HEK293 (cell line): ENCODE results near the gene IFNG.

Experiments used
- CTCF ChIA-PET: fragments of 350-600 bp; formaldehyde crosslinking; extraction: SDS; loops from one replicate; lab custom pipeline; 2021; ENCODE audit warnings: antibody characterized with exemption; lab: Yijun Ruan, JAX
- POLR2A ChIA-PET: fragments of 300-600 bp; formaldehyde crosslinking; extraction: SDS; loops from one replicate; lab custom pipeline; 2020; ENCODE audit warnings: antibody characterized with exemption, inconsistent platforms; lab: Yijun Ruan, JAX
- H3K27ac ChIP-seq: fragments of 200-500 bp; sonication (Bioruptor generic); 2 replicates; pipeline ENCODE4 v1.5.1; 2014; ENCODE audit warnings: low read depth, low read length, control low read depth, inconsistent platforms; ENCODE audit errors: extremely low read depth
- H3K36me3 ChIP-seq, 2 experiments: fragments of 200-500 bp in 1 of 2; sonication (Bioruptor generic) in 1 of 2; 1 replicate in 1 of 2; 2 replicates in 1 of 2; pipeline ENCODE4 v1.5.1; 2014 to 2017; ENCODE audit warnings: inconsistent platforms in 2 of 2, low read length in 2 of 2; ENCODE audit not compliant: control insufficient read depth in 2 of 2, insufficient read depth in 1 of 2
- H3K4me1 ChIP-seq: fragments of 200-500 bp; sonication (Bioruptor generic); 2 replicates; pipeline ENCODE4 v1.5.1; 2014; ENCODE audit warnings: mild to moderate bottlenecking, low read length, inconsistent platforms; ENCODE audit not compliant: control insufficient read depth, insufficient read depth
- H3K4me3 ChIP-seq: 2 replicates; pipeline ENCODE4 v1.5.1; 2011; ENCODE audit warnings: low read depth, mild to moderate bottlenecking, control low read depth, low read length, moderate library complexity
- H3K9me3 ChIP-seq: fragments of 200-500 bp; sonication (Bioruptor generic); 2 replicates; pipeline ENCODE4 v1.5.1; 2014; ENCODE audit warnings: low read depth, low read length, inconsistent platforms; ENCODE audit not compliant: control insufficient read depth, insufficient read depth
- BCL11B ChIP-seq: fragments of 450-650 bp; formaldehyde crosslinking; IDR thresholded peaks from 2 replicates; pipeline ENCODE4 v1.5.1; 2016; ENCODE audit warnings: low read depth, missing biosample characterization, missing genetic modification characterization
- FEZF1 ChIP-seq: fragments of 450-650 bp; formaldehyde crosslinking; IDR thresholded peaks from 2 replicates; pipeline ENCODE4 v1.5.1; 2016; ENCODE audit warnings: missing biosample characterization, missing genetic modification characterization
- KLF7 ChIP-seq: fragments of 450-650 bp; formaldehyde crosslinking; IDR thresholded peaks from 2 replicates; pipeline ENCODE4 v1.5.1; 2016; ENCODE audit warnings: missing biosample characterization, missing genetic modification characterization, borderline replicate concordance
- SCRT2 ChIP-seq: fragments of 450-650 bp; formaldehyde crosslinking; IDR thresholded peaks from 2 replicates; pipeline ENCODE4 v1.5.1; 2016; ENCODE audit warnings: missing biosample characterization, missing genetic modification characterization
- ZFHX2 ChIP-seq: fragments of 450-650 bp; formaldehyde crosslinking; conservative IDR thresholded peaks from 2 replicates; pipeline ENCODE4 v1.5.1; 2016; ENCODE audit warnings: missing biosample characterization, missing genetic modification characterization
- ZNF248 ChIP-seq: fragments of 450-650 bp; formaldehyde crosslinking; IDR thresholded peaks from 2 replicates; pipeline ENCODE4 v1.5.1; 2017; ENCODE audit warnings: missing biosample characterization, missing genetic modification characterization
- ZNF311 ChIP-seq: fragments of 450-650 bp; formaldehyde crosslinking; IDR thresholded peaks from 2 replicates; pipeline ENCODE4 v1.5.1; 2017; ENCODE audit warnings: missing biosample characterization, missing genetic modification characterization, borderline replicate concordance
- ZNF324 ChIP-seq: fragments of 450-650 bp; formaldehyde crosslinking; IDR thresholded peaks from 2 replicates; pipeline ENCODE4 v1.5.1; 2016; ENCODE audit warnings: missing biosample characterization, missing genetic modification characterization
- ZNF350 ChIP-seq: fragments of 450-650 bp; formaldehyde crosslinking; IDR thresholded peaks from 2 replicates; pipeline ENCODE4 v1.5.0; 2017; ENCODE audit warnings: missing biosample characterization, mild to moderate bottlenecking, missing genetic modification characterization
- ZNF501 ChIP-seq: fragments of 450-650 bp; formaldehyde crosslinking; IDR thresholded peaks from 2 replicates; pipeline ENCODE4 v1.5.1; 2016; ENCODE audit warnings: missing biosample characterization, missing genetic modification characterization
- ZNF514 ChIP-seq: fragments of 450-650 bp; formaldehyde crosslinking; IDR thresholded peaks from 2 replicates; pipeline ENCODE4 v1.5.1; 2016; ENCODE audit warnings: missing biosample characterization, missing genetic modification characterization
- ZNF518A ChIP-seq: fragments of 450-650 bp; formaldehyde crosslinking; conservative IDR thresholded peaks from 2 replicates; pipeline ENCODE4 v1.5.1; 2016; ENCODE audit warnings: low read depth, missing biosample characterization, missing genetic modification characterization
- ZNF549 ChIP-seq: fragments of 450-650 bp; IDR thresholded peaks from 2 replicates; pipeline ENCODE4 v1.5.1; 2018; ENCODE audit warnings: missing biosample characterization, missing genetic modification characterization, mild to moderate bottlenecking, inconsistent platforms, moderate library complexity
- ZNF621 ChIP-seq: fragments of 450-650 bp; formaldehyde crosslinking; IDR thresholded peaks from 2 replicates; pipeline ENCODE4 v1.5.1; 2017; ENCODE audit warnings: missing biosample characterization, missing genetic modification characterization
- ZNF624 ChIP-seq: fragments of 450-650 bp; formaldehyde crosslinking; IDR thresholded peaks from 2 replicates; pipeline ENCODE4 v1.5.1; 2017; ENCODE audit warnings: missing biosample characterization, missing genetic modification characterization
- ZNF768 ChIP-seq: fragments of 450-650 bp; formaldehyde crosslinking; IDR thresholded peaks from 2 replicates; pipeline ENCODE4 v1.5.1; 2018; ENCODE audit warnings: missing biosample characterization, mild to moderate bottlenecking, missing genetic modification characterization
- ZNF792 ChIP-seq: fragments of 450-650 bp; formaldehyde crosslinking; IDR thresholded peaks from 2 replicates; pipeline ENCODE4 v1.5.1; 2016; ENCODE audit warnings: missing biosample characterization, missing genetic modification characterization
- TF ChIP-seq, protein P1 (sequence below): fragments of 450-650 bp; formaldehyde crosslinking; IDR thresholded peaks from 2 replicates; pipeline ENCODE4 v1.5.1; 2016; ENCODE audit warnings: missing biosample characterization, missing genetic modification characterization

Gene IFNG

GRCh38 chr12:68157380-68157779, 2.2 kb downstream of the IFNG start (continued):
- no peak for TF ChIP-seq ZNF768 (tag by site-specific recombination)

- no peaks in the 10 kb centered on the region for H3K9me3 ChIP-seq
- ChIA-PET POLR2A (no interaction called here), CTCF (interaction anchor here (0.5 to 3.0 kb wide), 3 partner anchors 15 to 116 kb away, joined by 3 to 20 read pairs (median 3); no protein-coding TSS in a partner anchor)
- no peaks in the 10 kb centered on the region for H3K4me1 ChIP-seq
- no peaks in the 10 kb centered on the region for H3K36me3 ChIP-seq
- no peak overlapping the region for H3K27ac ChIP-seq
- TF ChIP-seq, protein P1, sequence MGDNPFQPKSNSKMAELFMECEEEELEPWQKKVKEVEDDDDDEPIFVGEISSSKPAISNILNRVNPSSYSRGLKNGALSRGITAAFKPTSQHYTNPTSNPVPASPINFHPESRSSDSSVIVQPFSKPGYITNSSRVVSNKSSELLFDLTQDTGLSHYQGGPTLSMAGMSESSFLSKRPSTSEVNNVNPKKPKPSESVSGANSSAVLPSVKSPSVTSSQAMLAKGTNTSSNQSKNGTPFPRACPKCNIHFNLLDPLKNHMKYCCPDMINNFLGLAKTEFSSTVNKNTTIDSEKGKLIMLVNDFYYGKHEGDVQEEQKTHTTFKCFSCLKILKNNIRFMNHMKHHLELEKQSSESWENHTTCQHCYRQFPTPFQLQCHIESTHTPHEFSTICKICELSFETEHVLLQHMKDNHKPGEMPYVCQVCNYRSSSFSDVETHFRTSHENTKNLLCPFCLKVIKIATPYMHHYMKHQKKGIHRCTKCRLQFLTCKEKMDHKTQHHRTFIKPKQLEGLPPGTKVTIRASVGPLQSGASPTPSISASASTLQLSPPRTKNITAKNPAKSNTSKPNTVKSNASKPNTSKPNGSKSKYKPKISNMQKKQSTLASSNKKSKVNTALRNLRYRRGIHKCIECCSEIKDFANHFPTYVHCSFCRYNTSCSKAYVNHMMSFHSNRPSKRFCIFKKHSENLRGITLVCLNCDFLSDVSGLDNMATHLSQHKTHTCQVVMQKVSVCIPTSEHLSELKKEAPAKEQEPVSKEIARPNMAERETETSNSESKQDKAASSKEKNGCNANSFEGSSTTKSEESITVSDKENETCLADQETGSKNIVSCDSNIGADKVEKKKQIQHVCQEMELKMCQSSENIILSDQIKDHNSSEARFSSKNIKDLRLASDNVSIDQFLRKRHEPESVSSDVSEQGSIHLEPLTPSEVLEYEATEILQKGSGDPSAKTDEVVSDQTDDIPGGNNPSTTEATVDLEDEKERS (tag by site-specific recombination), result no peak
- 0 out of 2 replicates have a peak, but pooled peaks have one; percentile 28 for TF ChIP-seq SCRT2 (tag by site-specific recombination)
- H3K4me3 ChIP-seq, result no peak overlapping the region
Measured at GRCh38 chr12:68156636-68157035, 2.9 kb downstream of the IFNG start.

- CTCF ChIA-PET, result interaction anchor here (0.7 kb wide), 1 partner anchor 9 kb away, joined by 3 read pairs; no protein-coding TSS in a partner anchor
- H3K4me3 ChIP-seq, result no peak overlapping the region
- no peak for TF ChIP-seq BCL11B (tag by site-specific recombination)
- no peak for TF ChIP-seq ZNF350
- H3K36me3 ChIP-seq, result no peaks in the 10 kb centered on the region
- POLR2A ChIA-PET, result no interaction called here
- H3K4me1 ChIP-seq, result no peaks in the 10 kb centered on the region
- no peak overlapping the region for H3K27ac ChIP-seq
- H3K9me3 ChIP-seq, result no peaks in the 10 kb centered on the region
Measured at GRCh38 chr12:68154779-68155178, 4.8 kb downstream of the IFNG start.

DNA sequence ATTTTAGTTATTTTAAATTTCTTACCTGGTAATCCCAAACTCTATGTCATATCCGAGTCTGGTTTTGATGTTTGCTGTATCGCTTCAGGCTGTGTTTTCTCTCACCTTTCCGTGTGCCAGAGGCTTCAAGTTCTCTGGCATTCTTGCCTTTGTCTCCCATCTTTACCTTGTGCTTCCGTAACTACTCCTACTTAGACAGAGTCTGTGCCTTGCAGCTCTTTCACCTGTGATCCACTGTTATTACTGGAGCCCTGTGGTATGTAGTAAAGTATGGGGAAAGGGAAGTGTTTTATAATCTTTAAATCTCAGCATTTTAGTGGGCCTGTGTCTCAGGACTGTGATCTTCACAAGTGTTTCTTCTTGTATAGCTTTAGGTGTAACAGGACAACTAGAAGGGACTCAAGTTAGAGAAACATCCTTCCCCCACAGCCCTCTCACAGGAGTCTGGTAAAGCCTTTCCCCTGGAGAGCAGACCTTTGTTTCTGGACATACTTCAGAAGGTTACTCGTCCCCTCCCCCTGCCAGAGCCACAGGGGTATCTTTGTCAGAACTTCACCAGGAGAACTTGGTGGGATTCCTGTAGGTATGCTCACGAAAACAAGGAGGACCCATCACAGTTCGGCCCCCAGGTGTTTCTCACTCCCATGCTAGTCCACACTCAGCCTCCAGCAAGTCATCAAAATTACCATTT, 11.1 kb downstream of the IFNG start:
- POLR2A ChIA-PET, result interaction anchor here (0.6 kb wide), 1 partner anchor 153 kb away, joined by 3 read pairs; no protein-coding TSS in a partner anchor
- CTCF ChIA-PET, result interaction anchor here (0.7 to 0.9 kb wide), 2 partner anchors 10 to 655 kb away, joined by 3 to 4 read pairs; no protein-coding TSS in a partner anchor
- no peak overlapping the region for H3K27ac ChIP-seq

More for the DNA sequence above, 11.1 kb downstream of the IFNG start:
- no peaks in the 10 kb centered on the region for H3K4me1 ChIP-seq
- no peaks in the 10 kb centered on the region for H3K9me3 ChIP-seq
- H3K36me3 ChIP-seq, result no peaks in the 10 kb centered on the region
- TF ChIP-seq ZNF248 (tag by site-specific recombination) (no peak), SCRT2 (tag by site-specific recombination) (no peak), ZFHX2 (tag by site-specific recombination) (no peak), ZNF792 (tag by site-specific recombination) (no peak), ZNF518A (no peak), ZNF311 (tag by site-specific recombination) (no peak), FEZF1 (tag by site-specific recombination) (no peak), KLF7 (tag by site-specific recombination) (no peak), ZNF501 (tag by site-specific recombination) (no peak), ZNF549 (no peak), ZNF514 (no peak), ZNF324 (tag by site-specific recombination) (no peak), ZNF621 (tag by site-specific recombination) (no peak), ZNF624 (tag by site-specific recombination) (no peak)
- H3K4me3 ChIP-seq, result no peak overlapping the region
